ENCODE results near the gene WRNIP1. TPM values are rescaled to one million over a fixed set of nuclear protein-coding genes. Genes with fewer than 3 reads are reported as not detected.
A peak's percentile ranks its signal among the peaks of the same experiment; 100 is the strongest.

WRNIP1 gene
- total RNA-seq, 2 donors from 2014 or later, result 40.9 to 47.1 TPM

DNA sequence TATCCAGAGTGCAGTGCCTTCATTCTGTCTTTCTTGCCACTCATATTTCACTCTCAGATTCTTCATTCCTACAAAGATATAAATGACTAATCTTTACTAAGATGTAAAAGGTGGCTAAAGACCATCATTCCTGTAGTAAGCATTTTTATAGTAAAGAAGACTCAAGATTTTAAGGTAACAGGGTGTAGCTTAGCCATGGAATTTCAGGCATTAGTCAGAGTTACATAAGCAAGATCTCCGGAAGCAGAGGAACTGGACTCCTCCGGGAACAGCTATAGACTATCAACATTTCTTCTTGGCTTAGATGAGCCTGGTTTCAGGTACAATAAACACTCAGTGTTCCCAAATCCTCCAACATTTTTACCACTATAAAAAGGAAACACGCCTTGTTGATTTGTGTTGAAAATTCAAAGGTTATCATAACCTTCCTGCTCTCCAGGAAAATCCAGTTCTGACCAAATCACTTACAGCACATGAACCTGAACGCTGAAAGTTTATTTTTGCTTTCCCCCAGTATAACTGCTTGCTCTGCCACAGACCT, 52.8 kb downstream of the WRNIP1 start:
- Mint-ChIP-seq H3K36me3 (ENCODE audit: insufficient read depth in 2 of 2) (peaks cover 18 to 24% of the 10 kb centered on the region in 2 donors), H3K27ac (peak overlapping the region; percentile 69), H3K4me3 (peak overlapping the region; percentile 31 to 55), H3K27me3 (ENCODE audit: low read depth) (peaks cover 7% of the 10 kb centered on the region), H3K4me1 (ENCODE audit: low read depth) (peaks cover 41% of the 10 kb centered on the region), H3K9me3 (peaks cover 8 to 9% of the 10 kb centered on the region in 2 donors)
- DNase-seq, result no peak
- ATAC-seq (replicated peaks in 1 of 2), result peak; percentile 73 to 79

GRCh38 chr6:2818593-2818992, 53.4 kb downstream of the WRNIP1 start:
- no peak for DNase-seq

GRCh38 chr6:2819115-2819514, 53.9 kb downstream of the WRNIP1 start:
- DNase-seq, result no peak
- Mint-ChIP-seq H3K4me1 (ENCODE audit: low read depth) (peaks cover 46% of the 10 kb centered on the region), H3K9me3 (peaks cover 8 to 9% of the 10 kb centered on the region in 2 donors), H3K36me3 (ENCODE audit: insufficient read depth in 2 of 2) (peaks cover 18 to 24% of the 10 kb centered on the region in 2 donors), H3K27me3 (ENCODE audit: low read depth) (peaks cover 7% of the 10 kb centered on the region), H3K27ac (peak overlapping the region; percentile 66), H3K4me3 (peak overlapping the region in 1 of 2 donors; percentile 55)
- ATAC-seq (replicated peaks in 1 of 2), result peak in 1 of 2 donors; percentile 12

More at GRCh38 chr6:2818593-2818992, 53.4 kb downstream of the WRNIP1 start:
- peak; percentile 51 to 59 for ATAC-seq (replicated peaks in 1 of 2)
- Mint-ChIP-seq H3K27ac (peak overlapping the region; percentile 69), H3K4me1 (ENCODE audit: low read depth) (peaks cover 41% of the 10 kb centered on the region), H3K36me3 (ENCODE audit: insufficient read depth in 2 of 2) (peaks cover 18 to 24% of the 10 kb centered on the region in 2 donors), H3K4me3 (peak overlapping the region; percentile 31 to 55), H3K9me3 (peaks cover 8 to 9% of the 10 kb centered on the region in 2 donors), H3K27me3 (ENCODE audit: low read depth) (peaks cover 7% of the 10 kb centered on the region)

DNA sequence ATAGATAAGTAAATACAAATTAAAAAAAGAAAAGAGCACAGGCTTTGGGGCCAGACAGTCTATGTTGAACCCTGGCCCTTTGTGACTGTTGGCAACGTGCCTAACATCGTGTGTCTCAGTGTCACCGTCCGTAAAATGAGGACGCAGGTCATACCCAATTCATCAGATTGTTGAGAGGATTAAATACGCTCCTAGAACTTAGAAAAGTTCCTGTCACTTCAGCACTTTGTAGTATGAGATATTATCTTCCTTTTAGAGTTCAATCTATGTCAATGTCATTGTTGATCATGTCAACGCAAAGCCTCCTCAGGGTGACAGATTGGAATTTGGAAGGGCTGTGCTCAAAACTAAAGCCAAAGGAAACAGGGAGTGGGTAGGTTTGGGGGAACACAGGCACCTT, 54.8 kb downstream of the WRNIP1 start:
- peak overlapping the region; percentile 66 for H3K27ac Mint-ChIP-seq
- H3K27me3 Mint-ChIP-seq (ENCODE audit: low read depth), result peaks cover 7% of the 10 kb centered on the region
- H3K36me3 Mint-ChIP-seq (ENCODE audit: insufficient read depth in 2 of 2), result peaks cover 18 to 24% of the 10 kb centered on the region in 2 donors

DNA sequence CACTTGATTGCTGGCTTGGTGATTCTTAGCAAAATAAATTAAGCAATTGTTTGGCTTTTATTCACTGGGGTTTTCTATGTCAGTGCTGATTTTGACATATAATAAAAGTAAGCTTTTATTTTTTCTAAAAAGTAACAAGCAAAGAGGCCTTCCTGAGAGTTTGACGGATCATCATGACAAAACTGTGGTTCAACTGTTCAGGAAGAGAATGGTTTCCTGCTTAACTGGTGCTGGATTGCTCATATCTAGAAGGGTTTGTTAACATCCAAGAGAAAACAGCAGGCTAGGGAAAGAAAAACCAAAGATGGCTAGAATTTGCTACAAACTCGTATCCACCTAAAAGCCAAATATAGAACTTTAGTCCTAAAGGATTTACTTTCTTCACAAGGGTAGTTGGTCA, 55.2 kb downstream of the WRNIP1 start:
- peak overlapping the region; percentile 66 for H3K27ac Mint-ChIP-seq
- peak in 1 of 2 donors; percentile 27 for ATAC-seq (replicated peaks in 1 of 2)

More for the DNA sequence above, 54.8 kb downstream of the WRNIP1 start:
- Mint-ChIP-seq H3K9me3 (peaks cover 8 to 9% of the 10 kb centered on the region in 2 donors), H3K4me1 (ENCODE audit: low read depth) (peaks cover 50% of the 10 kb centered on the region), H3K4me3 (peak overlapping the region; percentile 55 to 60)
- DNase-seq, result no peak
- peak in 1 of 2 donors; percentile 10 for ATAC-seq (replicated peaks in 1 of 2)

DNA sequence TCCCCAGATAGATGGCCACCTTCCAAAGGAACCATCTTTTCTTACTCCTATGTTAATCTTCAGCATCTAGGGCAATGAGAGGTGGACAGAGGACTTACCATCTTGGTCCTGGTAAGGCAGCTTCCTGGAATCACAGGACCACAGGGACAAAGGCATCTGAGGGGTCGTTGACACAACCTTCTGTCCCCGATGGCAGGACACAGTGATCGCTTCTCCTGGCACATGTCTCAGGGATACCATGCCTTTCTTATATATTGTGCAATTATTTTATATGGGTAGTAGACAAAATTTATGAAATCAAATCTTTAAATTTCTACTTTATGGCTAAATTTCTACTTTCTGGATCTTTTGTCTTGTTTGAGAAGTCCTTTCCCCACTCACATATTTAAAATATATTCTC, 56.4 kb downstream of the WRNIP1 start:
- DNase-seq (no peak), ATAC-seq (replicated peaks in 1 of 2) (no peak)
- Mint-ChIP-seq H3K9me3 (peaks cover 0 to 2% of the 10 kb centered on the region in 2 donors), H3K4me1 (ENCODE audit: low read depth) (peaks cover 50% of the 10 kb centered on the region), H3K4me3 (no peak overlapping the region), H3K27ac (no peak overlapping the region), H3K36me3 (ENCODE audit: insufficient read depth in 2 of 2) (peaks cover 8 to 12% of the 10 kb centered on the region in 2 donors), H3K27me3 (ENCODE audit: low read depth) (peaks cover 7% of the 10 kb centered on the region)

More for the DNA sequence above, 55.2 kb downstream of the WRNIP1 start:
- peaks cover 5 to 7% of the 10 kb centered on the region in 2 donors for H3K9me3 Mint-ChIP-seq
- H3K4me1 Mint-ChIP-seq (ENCODE audit: low read depth), result peaks cover 50% of the 10 kb centered on the region
- peaks cover 15 to 20% of the 10 kb centered on the region in 2 donors for H3K36me3 Mint-ChIP-seq (ENCODE audit: insufficient read depth in 2 of 2)
- DNase-seq, result no peak
- peak overlapping the region; percentile 55 to 60 for H3K4me3 Mint-ChIP-seq
- H3K27me3 Mint-ChIP-seq (ENCODE audit: low read depth), result peaks cover 7% of the 10 kb centered on the region

GRCh38 chr6:2823104-2823850, 58.1 kb downstream of the WRNIP1 start:
- H3K36me3 Mint-ChIP-seq (ENCODE audit: insufficient read depth in 2 of 2), result no peaks in the 10 kb centered on the region
- H3K4me3 Mint-ChIP-seq, result no peak overlapping the region
- peak in 1 of 2 donors; percentile 21 for ATAC-seq (replicated peaks in 1 of 2)
- no peak for DNase-seq
- no peaks in the 10 kb centered on the region for H3K9me3 Mint-ChIP-seq
- no peak overlapping the region for H3K27ac Mint-ChIP-seq
- H3K4me1 Mint-ChIP-seq (ENCODE audit: low read depth), result peaks cover 38% of the 10 kb centered on the region
- peaks cover 7% of the 10 kb centered on the region for H3K27me3 Mint-ChIP-seq (ENCODE audit: low read depth)

GRCh38 chr6:2826131-2826530, 60.9 kb downstream of the WRNIP1 start:
- H3K9me3 Mint-ChIP-seq, result no peaks in the 10 kb centered on the region
- peak overlapping the region; percentile 40 for H3K27ac Mint-ChIP-seq
- peaks cover 9% of the 10 kb centered on the region for H3K4me1 Mint-ChIP-seq (ENCODE audit: low read depth)
- ATAC-seq (replicated peaks in 1 of 2) (no peak), DNase-seq (no peak)
- peaks cover 0 to 4% of the 10 kb centered on the region in 2 donors for H3K36me3 Mint-ChIP-seq (ENCODE audit: insufficient read depth in 2 of 2)
- peaks cover 7% of the 10 kb centered on the region for H3K27me3 Mint-ChIP-seq (ENCODE audit: low read depth)
- H3K4me3 Mint-ChIP-seq, result no peak overlapping the region

DNA sequence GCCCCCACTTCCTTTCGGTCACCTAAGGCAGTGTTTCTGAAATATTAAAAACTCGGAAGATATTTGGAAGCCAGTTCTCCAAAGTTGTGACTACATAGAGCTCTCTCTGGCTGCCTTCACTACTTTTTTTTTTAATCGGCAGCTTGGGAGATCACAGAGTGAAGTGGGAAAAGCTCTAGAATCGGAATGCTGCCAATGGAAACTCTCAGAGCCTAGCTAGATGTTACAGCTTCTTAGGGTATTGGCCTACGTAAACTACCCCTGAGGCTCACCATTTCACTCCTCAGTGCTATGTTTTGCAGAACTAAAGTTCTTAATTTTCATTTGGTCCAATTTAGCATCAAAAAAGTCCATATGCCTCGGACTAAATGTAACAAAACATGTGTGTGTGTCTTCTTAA, 61.9 kb downstream of the WRNIP1 start:
- DNase-seq, result no peak
- H3K36me3 Mint-ChIP-seq (ENCODE audit: insufficient read depth in 2 of 2), result peaks cover 0 to 4% of the 10 kb centered on the region in 2 donors

DNA sequence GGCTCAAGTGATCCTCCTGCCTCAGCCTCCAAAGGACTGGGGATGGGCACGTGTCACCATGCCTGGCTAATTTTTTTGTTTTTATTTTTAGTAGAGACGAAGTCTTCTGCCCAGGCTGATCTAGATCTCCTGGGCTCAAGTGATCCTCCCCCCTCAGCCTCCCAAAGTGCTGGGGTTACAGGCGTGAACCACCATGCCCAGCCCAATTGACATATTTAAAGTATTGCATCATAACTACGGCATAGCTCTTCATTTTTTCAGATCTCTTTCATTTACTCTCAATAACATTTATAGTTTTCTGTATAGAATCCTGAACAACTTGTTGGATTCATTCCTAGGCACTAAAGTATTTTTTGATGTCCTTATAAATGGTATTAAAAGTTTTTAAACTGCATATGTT, 63.4 kb downstream of the WRNIP1 start:
- no peak for DNase-seq
- Mint-ChIP-seq H3K4me3 (no peak overlapping the region), H3K27ac (no peak overlapping the region), H3K36me3 (ENCODE audit: insufficient read depth in 2 of 2) (peaks cover 0 to 7% of the 10 kb centered on the region in 2 donors), H3K27me3 (ENCODE audit: low read depth) (no peaks in the 10 kb centered on the region), H3K4me1 (ENCODE audit: low read depth) (peaks cover 9% of the 10 kb centered on the region), H3K9me3 (no peaks in the 10 kb centered on the region)
- ATAC-seq (replicated peaks in 1 of 2), result no peak

More for the DNA sequence above, 61.9 kb downstream of the WRNIP1 start:
- Mint-ChIP-seq H3K27ac (no peak overlapping the region), H3K4me1 (ENCODE audit: low read depth) (peaks cover 9% of the 10 kb centered on the region), H3K4me3 (no peak overlapping the region), H3K27me3 (ENCODE audit: low read depth) (peaks cover 4% of the 10 kb centered on the region), H3K9me3 (no peaks in the 10 kb centered on the region)
- no peak for ATAC-seq (replicated peaks in 1 of 2)

GRCh38 chr6:2829253-2829652, 64.1 kb downstream of the WRNIP1 start:
- no peaks in the 10 kb centered on the region for H3K27me3 Mint-ChIP-seq (ENCODE audit: low read depth)
- DNase-seq, result no peak
- H3K9me3 Mint-ChIP-seq, result no peaks in the 10 kb centered on the region
- peaks cover 4 to 13% of the 10 kb centered on the region in 2 donors for H3K36me3 Mint-ChIP-seq (ENCODE audit: insufficient read depth in 2 of 2)
- no peak overlapping the region for H3K4me3 Mint-ChIP-seq
- ATAC-seq (replicated peaks in 1 of 2), result no peak
- H3K4me1 Mint-ChIP-seq (ENCODE audit: low read depth), result peaks cover 2% of the 10 kb centered on the region
- peak overlapping the region; percentile 64 for H3K27ac Mint-ChIP-seq

- Mint-ChIP-seq H3K27me3 (ENCODE audit: low read depth) (no peaks in the 10 kb centered on the region), H3K4me3 (no peak overlapping the region), H3K4me1 (ENCODE audit: low read depth) (no peaks in the 10 kb centered on the region), H3K9me3 (no peaks in the 10 kb centered on the region), H3K27ac (no peak overlapping the region), H3K36me3 (ENCODE audit: insufficient read depth in 2 of 2) (peaks cover 7 to 22% of the 10 kb centered on the region in 2 donors)
- no peak for DNase-seq
- ATAC-seq (replicated peaks in 1 of 2), result no peak
These were observed 65.0 kb downstream of the WRNIP1 start for GRCh38 chr6:2830183-2830582.

- Mint-ChIP-seq H3K27me3 (ENCODE audit: low read depth) (no peaks in the 10 kb centered on the region), H3K27ac (no peak overlapping the region), H3K4me3 (no peak overlapping the region), H3K9me3 (no peaks in the 10 kb centered on the region), H3K36me3 (ENCODE audit: insufficient read depth in 2 of 2) (peaks cover 11 to 33% of the 10 kb centered on the region in 2 donors), H3K4me1 (ENCODE audit: low read depth) (peaks cover 7% of the 10 kb centered on the region)
- no peak for DNase-seq
- peak in 1 of 2 donors; percentile 36 for ATAC-seq (replicated peaks in 1 of 2)
These were observed 66.2 kb downstream of the WRNIP1 start for GRCh38 chr6:2831392-2831791.

All from activated T-cell treated with anti-CD3 and anti-CD28 coated beads, Interleukin-2, amount 50 U/mL, for 72 hours (primary cell).